HCT116 (cell line): ENCODE results near the gene FOXJ2. TPM values are rescaled to one million over a fixed set of nuclear protein-coding genes. Genes with fewer than 3 reads are reported as not detected.

Experiments used
- ATAC-seq: fragments of 200-7000 bp; cut with Tn5 transposase; 2 replicates; pipeline ENCODE4 v1.9.1; 2020; ENCODE audit warnings: mild to moderate bottlenecking, moderate library complexity
- BruUV-seq: library from RNA; stranded (reverse); fragments of 400-500 nt; replicated peaks from 2 replicates; lab custom pipeline; 2021; lab: Mats Ljungman, UMichigan
- CTCF ChIA-PET: fragments of 300-600 bp; sonication (Branson Sonifier 250); formaldehyde crosslinking; loops from one replicate; lab custom pipeline; 2021; ENCODE audit warnings: antibody characterized with exemption; lab: Charles Lee
- POLR2A ChIA-PET: fragments of 300-600, 350-600 bp; sonication (Branson Sonifier 250); formaldehyde crosslinking; loops from one replicate; lab custom pipeline; 2021; ENCODE audit warnings: antibody characterized with exemption; lab: Charles Lee
- RAD21 ChIA-PET, 2 experiments: fragments of 300-600 bp; sonication (Branson Sonifier 250); formaldehyde crosslinking; loops; one replicate each; lab custom pipeline; 2023; ENCODE audit warnings: low total read pairs in 2 of 2; ENCODE audit not compliant: uncharacterized antibody in 2 of 2, unreplicated experiment in 2 of 2, low non-redundant PET in 1 of 2; lab: Charles Lee
- DNase-seq: peaks from one replicate; pipeline ENCODE4 v3.0.0-alpha.2; 2010; ENCODE audit warnings: low read depth, low spot score
- H2AFZ ChIP-seq: fragments of 200-600 bp; shearing (Covaris generic), sonication (generic); 2 replicates; pipeline ENCODE4 v1.6.1; 2017; ENCODE audit warnings: low read depth, mixed run types, mixed read lengths, antibody characterized with exemption, low read length; ENCODE audit not compliant: poor library complexity, severe bottlenecking
- H3K27ac ChIP-seq: 2 replicates; pipeline ENCODE4 v1.5.1; 2012; ENCODE audit warnings: low read depth, low read length
- H3K27me3 ChIP-seq: fragments of 200-600 bp; sonication (generic); 2 replicates; pipeline ENCODE4 v1.6.1; 2016; ENCODE audit warnings: mixed run types, low read length, mixed read lengths; ENCODE audit not compliant: insufficient read depth
- H3K36me3 ChIP-seq, 2 experiments: fragments of 200-500 bp in 1 of 2; fragments of 200-600 bp in 1 of 2; sonication (Bioruptor generic) in 1 of 2; sonication (generic) in 1 of 2; 2 replicates each; pipeline versions ENCODE4 v1.5.1 to v1.6.1; 2014 to 2016; ENCODE audit warnings: low read length in 2 of 2, inconsistent platforms in 1 of 2, mixed read lengths in 1 of 2, mixed run types in 1 of 2; ENCODE audit not compliant: insufficient read depth in 2 of 2, control insufficient read depth in 1 of 2
- H3K4me1 ChIP-seq, 2 experiments: fragments of 200-600 bp in 1 of 2; sonication (generic) in 1 of 2; 2 replicates each; pipeline versions ENCODE4 v1.5.1 to v1.6.1; 2012 to 2017; ENCODE audit warnings: low read length in 2 of 2, inconsistent platforms in 1 of 2, mild to moderate bottlenecking in 1 of 2, mixed read lengths in 1 of 2, mixed run types in 1 of 2, moderate library complexity in 1 of 2; ENCODE audit not compliant: insufficient read depth in 2 of 2, control insufficient read depth in 1 of 2
- H3K4me2 ChIP-seq: fragments of 200-600 bp; sonication (generic); 2 replicates; pipeline ENCODE4 v1.6.1; 2017; ENCODE audit warnings: mixed run types, low read length, mixed read lengths
- H3K4me3 ChIP-seq, 2 experiments: fragments of 200-600 bp in 1 of 2; sonication (generic) in 1 of 2; replicated peaks in 1 of 2; 2 replicates each; pipeline ENCODE4 v1.5.1; 2011 to 2016; ENCODE audit warnings: low read length in 2 of 2, control low read depth in 1 of 2, low read depth in 1 of 2, mild to moderate bottlenecking in 1 of 2, mixed read lengths in 1 of 2, mixed run types in 1 of 2
- H3K79me2 ChIP-seq: fragments of 200-600 bp; sonication (generic); 2 replicates; pipeline ENCODE4 v1.6.1; 2017; ENCODE audit warnings: mild to moderate bottlenecking, mixed run types, low read length, moderate library complexity, mixed read lengths; ENCODE audit not compliant: insufficient read depth
- H3K9ac ChIP-seq: fragments of 200-600 bp; sonication (generic); 2 replicates; pipeline ENCODE4 v1.6.1; 2016; ENCODE audit warnings: low read length, mixed read lengths
- H3K9me2 ChIP-seq: fragments of 200-600 bp; sonication (generic), shearing (Covaris generic); 2 replicates; pipeline ENCODE4 v1.6.1; 2017; ENCODE audit warnings: mixed run types, mild to moderate bottlenecking, moderate library complexity; ENCODE audit not compliant: insufficient read depth
- H3K9me3 ChIP-seq, 2 experiments: fragments of 200-500 bp in 1 of 2; fragments of 200-600 bp in 1 of 2; sonication (Bioruptor generic) in 1 of 2; sonication (generic) in 1 of 2; 2 replicates each; pipeline ENCODE4 v1.6.1; 2014 to 2017; ENCODE audit warnings: low read length in 2 of 2, mixed read lengths in 2 of 2, inconsistent platforms in 1 of 2, low read depth in 1 of 2, mild to moderate bottlenecking in 1 of 2, mixed run types in 1 of 2, moderate library complexity in 1 of 2; ENCODE audit not compliant: control insufficient read depth in 1 of 2, insufficient read depth in 1 of 2
- H4K20me1 ChIP-seq: fragments of 200-600 bp; sonication (generic), shearing (Covaris generic); 2 replicates; pipeline ENCODE4 v1.6.1; 2017; ENCODE audit warnings: mixed run types, mild to moderate bottlenecking, moderate library complexity; ENCODE audit not compliant: insufficient read depth
- CEBPB ChIP-seq: IDR thresholded peaks from 2 replicates; pipeline ENCODE4 v1.6.1; 2012; ENCODE audit warnings: low read depth
- EGR1 ChIP-seq: IDR thresholded peaks from 2 replicates; pipeline ENCODE4 v1.6.1; 2012; ENCODE audit warnings: low read depth
- ELF1 ChIP-seq: IDR thresholded peaks from 2 replicates; pipeline ENCODE4 v1.6.1; 2012; ENCODE audit warnings: low read depth, borderline replicate concordance
- EZH2 ChIP-seq: fragments of 200-600 bp; sonication (generic); IDR thresholded peaks from 2 replicates; pipeline ENCODE4 v1.6.1; 2017; ENCODE audit warnings: antibody characterized with exemption, mixed run types
- EZH2phosphoT487 ChIP-seq: fragments of 200-600 bp; IDR thresholded peaks from 2 replicates; pipeline ENCODE4 v1.6.1; 2018; ENCODE audit warnings: antibody characterized with exemption, borderline replicate concordance
- FOSL1 ChIP-seq: IDR thresholded peaks from 2 replicates; pipeline ENCODE4 v1.6.1; 2012; ENCODE audit warnings: low read depth
- POLR2A ChIP-seq: IDR thresholded peaks from 2 replicates; pipeline ENCODE4 v1.7.0; 2011; ENCODE audit warnings: borderline replicate concordance; ENCODE audit not compliant: insufficient read depth, insufficient read length; ENCODE audit errors: extremely low read depth
- RAD21 ChIP-seq: IDR thresholded peaks from 2 replicates; pipeline ENCODE4 v1.6.1; 2012; ENCODE audit warnings: low read depth, mild to moderate bottlenecking
- SIN3A ChIP-seq: IDR thresholded peaks from 2 replicates; pipeline ENCODE4 v1.6.1; 2012; ENCODE audit warnings: low read depth
- SP1 ChIP-seq: IDR thresholded peaks from 2 replicates; pipeline ENCODE4 v1.6.1; 2012; ENCODE audit warnings: low read depth
- TCF7L2 ChIP-seq: IDR thresholded peaks from 2 replicates; pipeline ENCODE4 v1.7.0; 2011; ENCODE audit warnings: borderline replicate concordance, inconsistent platforms; ENCODE audit not compliant: insufficient read depth, insufficient read length; ENCODE audit errors: extremely low read depth
- YY1 ChIP-seq: IDR thresholded peaks from 2 replicates; pipeline ENCODE4 v1.6.1; 2011; ENCODE audit warnings: low read length, low read depth, moderate library complexity, mild to moderate bottlenecking; ENCODE audit not compliant: insufficient replicate concordance; ENCODE audit errors: extremely low read depth
- ZNF274 ChIP-seq: fragments of 200-500 bp; sonication (Bioruptor generic); IDR thresholded peaks from 2 replicates; pipeline ENCODE4 v1.6.1; 2014; ENCODE audit warnings: mild to moderate bottlenecking, low read depth, low read length, inconsistent platforms
- intact Hi-C: fragments of 100-400 bp; cut with micrococcal nuclease; formaldehyde crosslinking; loops from 2 replicates; pipeline ENCODE4 v1.10.0; 2022
- total RNA-seq: library from RNA; stranded (reverse); gene quantifications from one replicate; pipeline ENCODE4 v1.2.1, GENCODE V29; 2021; ENCODE audit not compliant: unreplicated experiment
- TF ChIP-seq, protein P1 (sequence below): IDR thresholded peaks from 2 replicates; pipeline ENCODE4 v1.6.1; 2012
- TF ChIP-seq, protein P2 (sequence below): IDR thresholded peaks from 2 replicates; pipeline ENCODE4 v1.6.1; 2012
- TF ChIP-seq, protein P3 (sequence below): IDR thresholded peaks from 2 replicates; pipeline ENCODE4 v1.6.1; 2011; ENCODE audit warnings: mild to moderate bottlenecking, low read length, moderate library complexity; ENCODE audit not compliant: insufficient replicate concordance; ENCODE audit errors: extremely low read depth
- TF ChIP-seq, protein P4 (sequence below), 3 experiments: fragments of 200-600 bp in 1 of 3; sonication (generic) in 1 of 3; IDR thresholded peaks in 2 of 3; conservative IDR thresholded peaks in 1 of 3; 2 replicates each; pipeline ENCODE4 v1.5.1; 2012 to 2017; ENCODE audit warnings: low read depth in 2 of 3, low read length in 2 of 3, antibody characterized with exemption in 1 of 3, borderline replicate concordance in 1 of 3, control low read depth in 1 of 3, mild to moderate bottlenecking in 1 of 3, mixed read lengths in 1 of 3, mixed run types in 1 of 3, moderate library complexity in 1 of 3; ENCODE audit not compliant: insufficient read depth in 1 of 3
- TF ChIP-seq, protein P5 (sequence below): IDR thresholded peaks from 2 replicates; pipeline ENCODE4 v1.6.1; 2012; ENCODE audit warnings: low read depth

The FOXJ2 gene
- total RNA-seq, 1 experiment from 2014 or later: 20.3 TPM

DNA sequence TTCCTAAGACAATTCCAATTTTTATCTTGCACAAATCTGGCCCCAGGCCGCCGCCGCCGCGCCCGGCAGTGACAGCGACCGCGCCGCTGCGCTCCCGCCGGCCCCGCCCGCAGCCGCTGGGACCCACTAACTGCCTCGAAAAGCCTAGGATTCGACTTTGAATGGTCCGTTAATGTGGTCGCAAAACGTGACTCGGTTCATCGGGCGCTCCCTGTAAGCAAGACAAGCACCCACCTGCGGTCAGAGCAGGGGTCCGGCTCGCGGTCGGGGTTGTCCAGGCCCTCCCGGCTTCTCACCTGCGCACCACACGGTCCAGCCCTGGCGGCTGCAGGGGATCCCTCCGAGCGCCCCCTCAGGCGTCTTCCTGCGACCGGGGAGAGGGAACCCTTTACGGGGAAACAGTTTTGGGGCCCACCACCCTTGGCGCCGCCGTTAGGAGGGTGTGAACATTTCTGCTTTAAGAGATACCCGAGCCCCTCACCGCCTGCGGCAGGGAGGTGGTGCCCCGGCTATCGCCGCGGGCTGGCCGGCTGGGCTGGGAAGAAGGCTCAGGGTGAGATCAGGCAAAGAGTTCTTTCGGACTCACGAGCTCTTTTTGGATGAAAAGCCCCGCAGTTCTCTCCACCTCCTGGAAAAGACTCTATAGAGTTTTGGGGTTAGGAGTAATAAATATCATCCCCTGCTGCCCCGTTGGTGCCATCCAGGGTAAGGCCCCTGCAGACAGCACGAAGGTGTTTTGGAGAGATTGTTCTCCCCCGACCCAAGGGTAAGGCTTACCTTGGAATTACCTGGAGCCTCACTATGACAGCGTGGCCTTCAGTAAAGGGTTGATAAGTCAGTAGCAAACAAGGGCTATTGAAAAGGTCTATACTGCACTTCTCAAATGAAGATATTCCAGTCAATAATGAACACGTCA is 13.6 kb upstream of the FOXJ2 start:
- Histone ChIP-seq H3K4me3 (peak overlapping the region; percentile 30 to 55), H3K9ac (peak overlapping the region; percentile 38), H2AFZ (no peak overlapping the region), H3K27me3 (no peaks in the 10 kb centered on the region), H3K27ac (peak overlapping the region; percentile 49), H3K9me2 (no peaks in the 10 kb centered on the region), H4K20me1 (no peaks in the 10 kb centered on the region), H3K9me3 (no peaks in the 10 kb centered on the region), H3K36me3 (no peaks in the 10 kb centered on the region), H3K79me2 (no peaks in the 10 kb centered on the region), H3K4me2 (peak overlapping the region; percentile 67), H3K4me1 (peaks cover 4 to 18% of the 10 kb centered on the region in 2 experiments; a peak in 3 of 4 replicates)
- DNase-seq (peak; percentile 50), ATAC-seq (peak; percentile 87)
- ChIA-PET RAD21 (no interaction called here), CTCF (no interaction called here), POLR2A (no interaction called here)
- BruUV-seq: no TSS peak
- intact Hi-C loops: no loop called here
- TF ChIP-seq, protein P1, sequence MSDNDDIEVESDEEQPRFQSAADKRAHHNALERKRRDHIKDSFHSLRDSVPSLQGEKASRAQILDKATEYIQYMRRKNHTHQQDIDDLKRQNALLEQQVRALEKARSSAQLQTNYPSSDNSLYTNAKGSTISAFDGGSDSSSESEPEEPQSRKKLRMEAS: peak; percentile 47; the same call in 1 of the 2 replicates
- TF ChIP-seq, protein P2, sequence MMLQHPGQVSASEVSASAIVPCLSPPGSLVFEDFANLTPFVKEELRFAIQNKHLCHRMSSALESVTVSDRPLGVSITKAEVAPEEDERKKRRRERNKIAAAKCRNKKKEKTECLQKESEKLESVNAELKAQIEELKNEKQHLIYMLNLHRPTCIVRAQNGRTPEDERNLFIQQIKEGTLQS: no peak
- TF ChIP-seq SP1 (peak; percentile 33), EZH2phosphoT487 (no peak), SIN3A (no peak), POLR2A (no peak), CEBPB (no peak), ELF1 (no peak), TCF7L2 (no peak), EGR1 (no peak), EZH2 (no peak), FOSL1 (no peak), YY1 (no peak), ZNF274 (no peak), RAD21 (no peak)
- TF ChIP-seq, protein P3, sequence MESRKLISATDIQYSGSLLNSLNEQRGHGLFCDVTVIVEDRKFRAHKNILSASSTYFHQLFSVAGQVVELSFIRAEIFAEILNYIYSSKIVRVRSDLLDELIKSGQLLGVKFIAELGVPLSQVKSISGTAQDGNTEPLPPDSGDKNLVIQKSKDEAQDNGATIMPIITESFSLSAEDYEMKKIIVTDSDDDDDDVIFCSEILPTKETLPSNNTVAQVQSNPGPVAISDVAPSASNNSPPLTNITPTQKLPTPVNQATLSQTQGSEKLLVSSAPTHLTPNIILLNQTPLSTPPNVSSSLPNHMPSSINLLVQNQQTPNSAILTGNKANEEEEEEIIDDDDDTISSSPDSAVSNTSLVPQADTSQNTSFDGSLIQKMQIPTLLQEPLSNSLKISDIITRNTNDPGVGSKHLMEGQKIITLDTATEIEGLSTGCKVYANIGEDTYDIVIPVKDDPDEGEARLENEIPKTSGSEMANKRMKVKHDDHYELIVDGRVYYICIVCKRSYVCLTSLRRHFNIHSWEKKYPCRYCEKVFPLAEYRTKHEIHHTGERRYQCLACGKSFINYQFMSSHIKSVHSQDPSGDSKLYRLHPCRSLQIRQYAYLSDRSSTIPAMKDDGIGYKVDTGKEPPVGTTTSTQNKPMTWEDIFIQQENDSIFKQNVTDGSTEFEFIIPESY: no peak
- TF ChIP-seq, protein P4, sequence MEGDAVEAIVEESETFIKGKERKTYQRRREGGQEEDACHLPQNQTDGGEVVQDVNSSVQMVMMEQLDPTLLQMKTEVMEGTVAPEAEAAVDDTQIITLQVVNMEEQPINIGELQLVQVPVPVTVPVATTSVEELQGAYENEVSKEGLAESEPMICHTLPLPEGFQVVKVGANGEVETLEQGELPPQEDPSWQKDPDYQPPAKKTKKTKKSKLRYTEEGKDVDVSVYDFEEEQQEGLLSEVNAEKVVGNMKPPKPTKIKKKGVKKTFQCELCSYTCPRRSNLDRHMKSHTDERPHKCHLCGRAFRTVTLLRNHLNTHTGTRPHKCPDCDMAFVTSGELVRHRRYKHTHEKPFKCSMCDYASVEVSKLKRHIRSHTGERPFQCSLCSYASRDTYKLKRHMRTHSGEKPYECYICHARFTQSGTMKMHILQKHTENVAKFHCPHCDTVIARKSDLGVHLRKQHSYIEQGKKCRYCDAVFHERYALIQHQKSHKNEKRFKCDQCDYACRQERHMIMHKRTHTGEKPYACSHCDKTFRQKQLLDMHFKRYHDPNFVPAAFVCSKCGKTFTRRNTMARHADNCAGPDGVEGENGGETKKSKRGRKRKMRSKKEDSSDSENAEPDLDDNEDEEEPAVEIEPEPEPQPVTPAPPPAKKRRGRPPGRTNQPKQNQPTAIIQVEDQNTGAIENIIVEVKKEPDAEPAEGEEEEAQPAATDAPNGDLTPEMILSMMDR (IDR thresholded peaks at IDR 0.05 in 2 of 3, conservative IDR thresholded peaks at IDR 0.05 in 1 of 3; ENCODE audit: borderline replicate concordance in 1 of 3, insufficient read depth in 1 of 3, low read depth in 2 of 3, low read length in 2 of 3): no peak
- TF ChIP-seq, protein P5, sequence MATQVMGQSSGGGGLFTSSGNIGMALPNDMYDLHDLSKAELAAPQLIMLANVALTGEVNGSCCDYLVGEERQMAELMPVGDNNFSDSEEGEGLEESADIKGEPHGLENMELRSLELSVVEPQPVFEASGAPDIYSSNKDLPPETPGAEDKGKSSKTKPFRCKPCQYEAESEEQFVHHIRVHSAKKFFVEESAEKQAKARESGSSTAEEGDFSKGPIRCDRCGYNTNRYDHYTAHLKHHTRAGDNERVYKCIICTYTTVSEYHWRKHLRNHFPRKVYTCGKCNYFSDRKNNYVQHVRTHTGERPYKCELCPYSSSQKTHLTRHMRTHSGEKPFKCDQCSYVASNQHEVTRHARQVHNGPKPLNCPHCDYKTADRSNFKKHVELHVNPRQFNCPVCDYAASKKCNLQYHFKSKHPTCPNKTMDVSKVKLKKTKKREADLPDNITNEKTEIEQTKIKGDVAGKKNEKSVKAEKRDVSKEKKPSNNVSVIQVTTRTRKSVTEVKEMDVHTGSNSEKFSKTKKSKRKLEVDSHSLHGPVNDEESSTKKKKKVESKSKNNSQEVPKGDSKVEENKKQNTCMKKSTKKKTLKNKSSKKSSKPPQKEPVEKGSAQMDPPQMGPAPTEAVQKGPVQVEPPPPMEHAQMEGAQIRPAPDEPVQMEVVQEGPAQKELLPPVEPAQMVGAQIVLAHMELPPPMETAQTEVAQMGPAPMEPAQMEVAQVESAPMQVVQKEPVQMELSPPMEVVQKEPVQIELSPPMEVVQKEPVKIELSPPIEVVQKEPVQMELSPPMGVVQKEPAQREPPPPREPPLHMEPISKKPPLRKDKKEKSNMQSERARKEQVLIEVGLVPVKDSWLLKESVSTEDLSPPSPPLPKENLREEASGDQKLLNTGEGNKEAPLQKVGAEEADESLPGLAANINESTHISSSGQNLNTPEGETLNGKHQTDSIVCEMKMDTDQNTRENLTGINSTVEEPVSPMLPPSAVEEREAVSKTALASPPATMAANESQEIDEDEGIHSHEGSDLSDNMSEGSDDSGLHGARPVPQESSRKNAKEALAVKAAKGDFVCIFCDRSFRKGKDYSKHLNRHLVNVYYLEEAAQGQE: no peak
